H1 (cell line): ENCODE results near the gene TSHR. TPM values are rescaled to one million over a fixed set of nuclear protein-coding genes. Genes with fewer than 3 reads are reported as not detected.

ENCODE experiments used
- CTCF ChIA-PET: fragments of 300-600 bp; sonication (Branson Sonifier 250); formaldehyde crosslinking; loops from one replicate; lab custom pipeline; 2021; ENCODE audit not compliant: partially characterized antibody; lab: Charles Lee
- POLR2A ChIA-PET: fragments of 300-600 bp; sonication (Branson Sonifier 250); formaldehyde crosslinking; loops from one replicate; lab custom pipeline; 2021; ENCODE audit warnings: inconsistent platforms; ENCODE audit not compliant: partially characterized antibody; lab: Charles Lee
- DNase-seq, 2 experiments: peaks; one replicate each; pipeline versions ENCODE4 v3.0.0 to v3.0.0-alpha.2; 2010 to 2022; ENCODE audit warnings: low spot score in 2 of 2, low read depth in 1 of 2, mixed read lengths in 1 of 2
- FAIRE-seq: peaks from 2 replicates; lab custom pipeline; 2011; peaks lifted over from hg19 to GRCh38; lab: Jason Lieb, UNC
- H2AFZ ChIP-seq: 2 replicates; pipeline ENCODE4 v1.8.1; 2012; ENCODE audit warnings: low read length, inconsistent platforms
- H2AK5ac ChIP-seq: 2 replicates; pipeline ENCODE4 v1.6.1; 2013; ENCODE audit warnings: low read depth, low read length
- H2BK120ac ChIP-seq: replicated peaks from 2 replicates; pipeline ENCODE3; 2013; ENCODE audit warnings: low read depth, low read length, inconsistent platforms
- H2BK12ac ChIP-seq: 2 replicates; pipeline ENCODE4 v1.6.1; 2013; ENCODE audit warnings: low read depth, low read length
- H2BK15ac ChIP-seq: 2 replicates; pipeline ENCODE4 v1.6.1; 2013; ENCODE audit warnings: low read length
- H2BK20ac ChIP-seq: 2 replicates; pipeline ENCODE4 v1.6.1; 2013; ENCODE audit warnings: low read length
- H2BK5ac ChIP-seq: 2 replicates; pipeline ENCODE4 v1.6.1; 2013; ENCODE audit warnings: low read depth, low read length
- H3K14ac ChIP-seq: 2 replicates; pipeline ENCODE4 v1.6.1; 2013; ENCODE audit warnings: inconsistent platforms; ENCODE audit not compliant: insufficient read length
- H3K18ac ChIP-seq: 2 replicates; pipeline ENCODE4 v1.6.1; 2013; ENCODE audit warnings: low read length; ENCODE audit errors: extremely low read depth
- H3K23ac ChIP-seq: 2 replicates; pipeline ENCODE4 v1.6.1; 2013; ENCODE audit warnings: inconsistent platforms; ENCODE audit not compliant: insufficient read length
- H3K23me2 ChIP-seq: 2 replicates; pipeline ENCODE4 v1.6.1; 2013; ENCODE audit warnings: low read depth, low read length
- H3K27ac ChIP-seq: 2 replicates; pipeline ENCODE4 v1.6.1; 2011; ENCODE audit warnings: low read depth, low read length, inconsistent platforms
- H3K27me3 ChIP-seq, 4 experiments: replicated peaks in 1 of 4; 1 replicate in 1 of 4; 2 replicates in 3 of 4; pipeline versions ENCODE4 v1.6.1 to v1.8.1; 2011 to 2013; ENCODE audit warnings: low read length in 3 of 4, mild to moderate bottlenecking in 3 of 4, inconsistent platforms in 2 of 4, mixed read lengths in 2 of 4, moderate library complexity in 1 of 4; ENCODE audit not compliant: control insufficient read depth in 3 of 4, insufficient read depth in 3 of 4; ENCODE audit errors: extremely low read depth in 1 of 4
- H3K36me3 ChIP-seq, 4 experiments: 2 replicates each; pipeline versions ENCODE4 v1.6.1 to v1.8.1; 2011 to 2013; ENCODE audit warnings: mild to moderate bottlenecking in 4 of 4, low read length in 3 of 4, moderate library complexity in 2 of 4, control low read depth in 1 of 4, inconsistent platforms in 1 of 4; ENCODE audit not compliant: insufficient read depth in 4 of 4, control insufficient read depth in 2 of 4
- H3K4ac ChIP-seq: replicated peaks from 2 replicates; pipeline ENCODE3; 2013; ENCODE audit warnings: low read length, low read depth, mixed read lengths, inconsistent platforms; ENCODE audit not compliant: insufficient read length
- H3K4me1 ChIP-seq, 4 experiments: replicated peaks in 1 of 4; 1 replicate in 1 of 4; 2 replicates in 3 of 4; pipeline versions ENCODE4 v1.6.1 to v1.8.1; 2011 to 2013; ENCODE audit warnings: low read length in 3 of 4, inconsistent platforms in 2 of 4, mixed read lengths in 1 of 4; ENCODE audit not compliant: insufficient read depth in 4 of 4, control insufficient read depth in 3 of 4
- H3K4me2 ChIP-seq, 2 experiments: 2 replicates each; pipeline versions ENCODE4 v1.6.1 to v1.8.1; 2011 to 2013; ENCODE audit warnings: low read depth in 2 of 2, low read length in 2 of 2, control low read depth in 1 of 2, inconsistent platforms in 1 of 2, mild to moderate bottlenecking in 1 of 2; ENCODE audit not compliant: insufficient read depth in 1 of 2
- H3K4me3 ChIP-seq, 4 experiments: fragments of 200-600, 300-600 bp in 1 of 4; sonication (generic), shearing (Covaris generic), sonication (Bioruptor Twin) in 1 of 4; 2 replicates each; pipeline versions ENCODE4 v1.5.1 to v1.8.1; 2011 to 2016; ENCODE audit warnings: low read length in 4 of 4, low read depth in 3 of 4, control low read depth in 2 of 4, inconsistent platforms in 2 of 4, mild to moderate bottlenecking in 2 of 4, mixed read lengths in 1 of 4, moderate library complexity in 1 of 4; ENCODE audit not compliant: insufficient read depth in 2 of 4; ENCODE audit errors: extremely low read depth in 1 of 4
- H3K56ac ChIP-seq: replicated peaks from 2 replicates; pipeline ENCODE3; 2013; ENCODE audit warnings: low read depth, mild to moderate bottlenecking, mixed read lengths, low read length, inconsistent platforms; ENCODE audit not compliant: insufficient read length
- H3K79me1 ChIP-seq: 2 replicates; pipeline ENCODE4 v1.6.1; 2013; ENCODE audit warnings: low read depth, low read length, control low read depth
- H3K79me2 ChIP-seq, 2 experiments: 2 replicates each; pipeline versions ENCODE4 v1.6.1 to v1.8.1; 2012 to 2013; ENCODE audit warnings: low read length in 2 of 2, mild to moderate bottlenecking in 2 of 2, inconsistent platforms in 1 of 2; ENCODE audit not compliant: insufficient read depth in 2 of 2, control insufficient read depth in 1 of 2
- H3K9ac ChIP-seq, 4 experiments: replicated peaks in 1 of 4; 1 replicate in 1 of 4; 2 replicates in 3 of 4; pipeline versions ENCODE4 v1.6.1 to v1.8.1; 2011 to 2013; ENCODE audit warnings: low read depth in 3 of 4, low read length in 3 of 4, control low read depth in 2 of 4, mild to moderate bottlenecking in 2 of 4, moderate library complexity in 2 of 4, inconsistent platforms in 1 of 4; ENCODE audit errors: extremely low read depth in 1 of 4
- H3K9me3 ChIP-seq, 2 experiments: 2 replicates each; pipeline versions ENCODE4 v1.6.1 to v1.8.1; 2012 to 2013; ENCODE audit warnings: mild to moderate bottlenecking in 2 of 2, moderate library complexity in 2 of 2, control low read depth in 1 of 2, inconsistent platforms in 1 of 2, low read depth in 1 of 2, low read length in 1 of 2, mixed read lengths in 1 of 2; ENCODE audit not compliant: insufficient read depth in 2 of 2
- H4K20me1 ChIP-seq, 2 experiments: replicated peaks in 1 of 2; 2 replicates each; pipeline versions ENCODE3 to v1.8.1; 2011 to 2013; ENCODE audit warnings: inconsistent platforms in 2 of 2, low read length in 2 of 2, mild to moderate bottlenecking in 1 of 2; ENCODE audit not compliant: insufficient read depth in 2 of 2, control insufficient read depth in 1 of 2
- H4K5ac ChIP-seq: 2 replicates; pipeline ENCODE4 v1.6.1; 2013; ENCODE audit warnings: low read length, low read depth, mixed read lengths, inconsistent platforms; ENCODE audit not compliant: insufficient read length
- H4K8ac ChIP-seq: 2 replicates; pipeline ENCODE4 v1.8.0; 2013; ENCODE audit warnings: mild to moderate bottlenecking, moderate library complexity, low read length, inconsistent platforms; ENCODE audit not compliant: insufficient read depth; ENCODE audit errors: extremely low read depth
- H4K91ac ChIP-seq: replicated peaks from 2 replicates; pipeline ENCODE3; 2013; ENCODE audit warnings: low read length, mixed read lengths, inconsistent platforms; ENCODE audit not compliant: insufficient read length
- BCL11A ChIP-seq, 2 experiments: IDR thresholded peaks; one replicate each; pipeline ENCODE4 v1.6.1; 2011; ENCODE audit warnings: low read depth in 2 of 2, low read length in 2 of 2, mild to moderate bottlenecking in 2 of 2
- BRCA1 ChIP-seq: IDR thresholded peaks from 2 replicates; pipeline ENCODE4 v1.6.1; 2012; ENCODE audit warnings: low read depth, low read length, improper control_type of control experiment
- CBX5 ChIP-seq: fragments of 300-800, 300-1000 bp; sonication (generic); IDR thresholded peaks from 2 replicates; pipeline ENCODE4 v1.7.1; 2016; ENCODE audit warnings: antibody characterized with exemption, low read length, low read depth
- CBX8 ChIP-seq: fragments of 300-800, 300-1000 bp; sonication (generic); IDR thresholded peaks from 2 replicates; pipeline ENCODE4 v1.7.1; 2016; ENCODE audit warnings: low read depth, low read length, borderline replicate concordance
- CHD2 ChIP-seq: IDR thresholded peaks from 2 replicates; pipeline ENCODE4 v1.6.1; 2012; ENCODE audit warnings: low read length, improper control_type of control experiment
- FOSL1 ChIP-seq: IDR thresholded peaks from 2 replicates; pipeline ENCODE4 v1.6.1; 2011; ENCODE audit warnings: mild to moderate bottlenecking, low read depth, low read length, moderate library complexity; ENCODE audit not compliant: insufficient read depth
- GABPA ChIP-seq: IDR thresholded peaks from 2 replicates; pipeline ENCODE4 v1.6.1; 2011; ENCODE audit warnings: mild to moderate bottlenecking, low read length, moderate library complexity, borderline replicate concordance; ENCODE audit not compliant: insufficient read depth
- KDM1A ChIP-seq: fragments of 200-600, 300-600 bp; sonication (generic); IDR thresholded peaks from 2 replicates; pipeline ENCODE4 v1.7.1; 2016; ENCODE audit warnings: mild to moderate bottlenecking, low read length, borderline replicate concordance
- KDM5A ChIP-seq: fragments of 200-600 bp; IDR thresholded peaks from 2 replicates; pipeline ENCODE4 v1.7.1; 2012; ENCODE audit warnings: mild to moderate bottlenecking, low read length, inconsistent platforms, mixed read lengths
- MAX ChIP-seq: IDR thresholded peaks from 2 replicates; pipeline ENCODE4 v1.6.1; 2012; ENCODE audit warnings: inconsistent platforms
- POLR2AphosphoS5 ChIP-seq: IDR thresholded peaks from 2 replicates; pipeline ENCODE4 v1.6.1; 2011; ENCODE audit warnings: low read depth, low read length
- RAD21 ChIP-seq, 2 experiments: IDR thresholded peaks in 1 of 2; conservative IDR thresholded peaks in 1 of 2; 2 replicates each; pipeline ENCODE4 v1.6.1; 2011; ENCODE audit warnings: low read depth in 2 of 2, low read length in 2 of 2, improper control_type of control experiment in 1 of 2, inconsistent platforms in 1 of 2, mild to moderate bottlenecking in 1 of 2, moderate library complexity in 1 of 2
- RFX5 ChIP-seq: IDR thresholded peaks from 2 replicates; pipeline ENCODE4 v1.6.1; 2011; ENCODE audit warnings: low read depth, low read length, improper control_type of control experiment, borderline replicate concordance
- SIX5 ChIP-seq: IDR thresholded peaks from 2 replicates; pipeline ENCODE4 v1.6.1; 2011; ENCODE audit warnings: mild to moderate bottlenecking, low read depth, low read length
- SP4 ChIP-seq: IDR thresholded peaks from 2 replicates; pipeline ENCODE4 v1.6.1; 2012; ENCODE audit warnings: low read length, inconsistent platforms
- WGBS, 2 experiments: shearing (Covaris generic) in 1 of 2; methylation state at CpG; one replicate each; pipeline versions ENCODE4 v1.1.6 to v1.1.7; 2013 to 2015; ENCODE audit warnings: low lambda C conversion rate in 2 of 2, mixed read lengths in 2 of 2, inconsistent platforms in 1 of 2, low coverage in 1 of 2, missing lambda C conversion rate in 1 of 2; ENCODE audit not compliant: insufficient replicate concordance in 2 of 2, insufficient coverage in 1 of 2, insufficient read length in 1 of 2; ENCODE audit errors: extremely low coverage in 1 of 2, missing lambda C conversion rate in 1 of 2; 5-methylcytosine and 5-hydroxymethylcytosine counted together
- polyA plus RNA-seq, 7 experiments: library from polyadenylated mRNA; depleted of rRNA in 3 of 7; stranded (reverse) in 5 of 7; unstranded in 2 of 7; fragments of >200 nt in 5 of 7; fragments of 200-250 nt in 2 of 7; gene quantifications; 1 replicate in 5 of 7; 2 replicates in 1 of 7; 4 replicates in 1 of 7; pipeline versions ENCODE4 v1.2.1 to v1.2.3, GENCODE V29; 2011 to 2013; ENCODE audit warnings: missing spikeins in 2 of 7, mixed read lengths in 2 of 7
- total RNA-seq: library from RNA; stranded (reverse); fragmentation: NEBNext Ultra II Directional; extraction: Animal tissue kit (Norgen Biotek cat#: 25700); gene quantifications from 2 replicates; pipeline ENCODE4 v1.2.1, GENCODE V29; 2021

The TSHR gene
- total and polyA plus RNA-seq, 2 of the 8 experiments (the other 6 are each of a cell fraction or from before 2014, with no cell fraction given), result 0.27 TPM; not detected in 1

- Histone ChIP-seq H3K4me1 (peaks cover 0 to 6% (median under 1%) of the 10 kb centered on the region in 4 experiments; a peak in 2 of 7 replicates), H4K20me1 (no peaks in the 10 kb centered on the region), H3K14ac (no peak overlapping the region), H3K23me2 (peaks cover 2% of the 10 kb centered on the region; the same call in 1 of the 2 replicates), H3K4ac (no peak overlapping the region), H4K8ac (no peak overlapping the region), H3K4me2 (no peak overlapping the region), H2BK5ac (no peak overlapping the region), H3K18ac (no peak overlapping the region), H4K91ac (no peak overlapping the region), H3K23ac (no peak overlapping the region), H3K9me3 (no peaks in the 10 kb centered on the region), H3K9ac (no peak overlapping the region), H3K27ac (no peak overlapping the region), H2BK120ac (no peak overlapping the region), H3K79me2 (no peaks in the 10 kb centered on the region), H3K27me3 (peaks cover 2 to 9% (median 6%) of the 10 kb centered on the region in 4 experiments; a peak in 5 of 7 replicates), H4K5ac (no peak overlapping the region), H2BK20ac (no peak overlapping the region), H3K79me1 (no peaks in the 10 kb centered on the region), H2BK12ac (no peak overlapping the region), H3K4me3 (no peak overlapping the region), H2BK15ac (no peak overlapping the region), H2AFZ (no peak overlapping the region), H3K56ac (no peak overlapping the region), H3K36me3 (no peaks in the 10 kb centered on the region), H2AK5ac (no peak overlapping the region)
- FAIRE-seq, result no peak
- CTCF ChIA-PET, result interaction anchor here (1.5 kb wide), 1 partner anchor 212 kb away, joined by 6 read pairs; no protein-coding TSS in a partner anchor
- 87% methylated on average over 2 of the region's 2 CpGs; no CpG with 5 or more reads in 1 of the 2 experiments for WGBS, 2 experiments
- POLR2A ChIA-PET, result no interaction called here
- no peak for DNase-seq
- no peak for TF ChIP-seq CBX5
- no peak for TF ChIP-seq BCL11A (IDR thresholded peaks at IDR 0.05; ENCODE audit: low read depth in 2 of 2, low read length in 2 of 2)
- no peak for TF ChIP-seq RFX5
- no peak for TF ChIP-seq KDM5A
- no peak for TF ChIP-seq CBX8
- TF ChIP-seq MAX, result no peak
- no peak for TF ChIP-seq KDM1A
- no peak for TF ChIP-seq FOSL1
- TF ChIP-seq GABPA, result no peak
- TF ChIP-seq CHD2, result no peak
- no peak for TF ChIP-seq SP4
- TF ChIP-seq POLR2AphosphoS5, result no peak
- no peak for TF ChIP-seq SIX5
- TF ChIP-seq RAD21 (IDR thresholded peaks at IDR 0.05 in 1 of 2, conservative IDR thresholded peaks at IDR 0.05 in 1 of 2; ENCODE audit: low read depth in 2 of 2, low read length in 2 of 2), result no peak
- no peak for TF ChIP-seq BRCA1
Observed at GRCh38 chr14:80958226-80958625, 2.8 kb downstream of the TSHR start.
